Endothelial cell (in vitro differentiated cells): ENCODE measurements around the gene GDF2. TPM values are rescaled to one million over a fixed set of nuclear protein-coding genes. Genes with fewer than 3 reads are reported as not detected.

Experiments
- DNase-seq: peaks from one replicate; pipeline ENCODE4 v3.0.0; 2021; ENCODE audit warnings: low spot score
- H3K27ac Mint-ChIP-seq: one replicate; pipeline ENCODE4 v1.8.0; 2021; ENCODE audit warnings: mixed read lengths, inconsistent platforms; ENCODE audit not compliant: unreplicated experiment
- H3K27me3 Mint-ChIP-seq: one replicate; pipeline ENCODE4 v1.8.0; 2021; ENCODE audit warnings: mild to moderate bottlenecking, moderate library complexity, mixed read lengths, inconsistent platforms; ENCODE audit not compliant: unreplicated experiment
- H3K36me3 Mint-ChIP-seq: one replicate; pipeline ENCODE4 v1.8.0; 2021; ENCODE audit warnings: mild to moderate bottlenecking, low read depth, mixed read lengths, inconsistent platforms; ENCODE audit not compliant: unreplicated experiment
- H3K4me1 Mint-ChIP-seq: one replicate; pipeline ENCODE4 v1.8.0; 2021; ENCODE audit warnings: mild to moderate bottlenecking, mixed read lengths, inconsistent platforms; ENCODE audit not compliant: unreplicated experiment
- H3K4me3 Mint-ChIP-seq: one replicate; pipeline ENCODE4 v1.8.0; 2021; ENCODE audit warnings: mild to moderate bottlenecking, mixed read lengths, inconsistent platforms; ENCODE audit not compliant: unreplicated experiment
- H3K9me3 Mint-ChIP-seq: one replicate; pipeline ENCODE4 v1.8.0; 2021; ENCODE audit warnings: mixed read lengths, inconsistent platforms; ENCODE audit not compliant: unreplicated experiment
- total RNA-seq: library from RNA; stranded (reverse); fragmentation: NEBNext Ultra II Directional; extraction: Animal tissue kit (Norgen Biotek cat#: 25700); gene quantifications from one replicate; pipeline ENCODE4 v1.2.1, GENCODE V29; 2021; ENCODE audit not compliant: unreplicated experiment
- TF ChIP-seq, protein P1 (sequence below): fragments of 200-600 bp; sonication (generic); IDR thresholded peaks from one replicate; pipeline ENCODE4 v1.5.0; 2021; ENCODE audit warnings: antibody characterized with exemption; ENCODE audit not compliant: unreplicated experiment

Gene GDF2
- total RNA-seq, 1 donor from 2014 or later, result not detected

GRCh38 chr10:47330804-47331203, 8.6 kb downstream of the GDF2 start:
- Mint-ChIP-seq H3K27me3 (peaks cover under 1% of the 10 kb centered on the region), H3K9me3 (no peaks in the 10 kb centered on the region), H3K4me3 (no peak overlapping the region), H3K36me3 (no peaks in the 10 kb centered on the region), H3K4me1 (peaks cover 3% of the 10 kb centered on the region), H3K27ac (no peak overlapping the region)
- TF ChIP-seq, protein P1, sequence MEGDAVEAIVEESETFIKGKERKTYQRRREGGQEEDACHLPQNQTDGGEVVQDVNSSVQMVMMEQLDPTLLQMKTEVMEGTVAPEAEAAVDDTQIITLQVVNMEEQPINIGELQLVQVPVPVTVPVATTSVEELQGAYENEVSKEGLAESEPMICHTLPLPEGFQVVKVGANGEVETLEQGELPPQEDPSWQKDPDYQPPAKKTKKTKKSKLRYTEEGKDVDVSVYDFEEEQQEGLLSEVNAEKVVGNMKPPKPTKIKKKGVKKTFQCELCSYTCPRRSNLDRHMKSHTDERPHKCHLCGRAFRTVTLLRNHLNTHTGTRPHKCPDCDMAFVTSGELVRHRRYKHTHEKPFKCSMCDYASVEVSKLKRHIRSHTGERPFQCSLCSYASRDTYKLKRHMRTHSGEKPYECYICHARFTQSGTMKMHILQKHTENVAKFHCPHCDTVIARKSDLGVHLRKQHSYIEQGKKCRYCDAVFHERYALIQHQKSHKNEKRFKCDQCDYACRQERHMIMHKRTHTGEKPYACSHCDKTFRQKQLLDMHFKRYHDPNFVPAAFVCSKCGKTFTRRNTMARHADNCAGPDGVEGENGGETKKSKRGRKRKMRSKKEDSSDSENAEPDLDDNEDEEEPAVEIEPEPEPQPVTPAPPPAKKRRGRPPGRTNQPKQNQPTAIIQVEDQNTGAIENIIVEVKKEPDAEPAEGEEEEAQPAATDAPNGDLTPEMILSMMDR, result no peak
- DNase-seq, result no peak

GRCh38 chr10:47331491-47331890, 9.2 kb downstream of the GDF2 start:
- Mint-ChIP-seq H3K36me3 (no peaks in the 10 kb centered on the region), H3K4me1 (no peaks in the 10 kb centered on the region), H3K27me3 (no peaks in the 10 kb centered on the region), H3K27ac (no peak overlapping the region), H3K9me3 (no peaks in the 10 kb centered on the region), H3K4me3 (no peak overlapping the region)
- TF ChIP-seq, protein P1, result no peak
- no peak for DNase-seq

- no peaks in the 10 kb centered on the region for H3K9me3 Mint-ChIP-seq
- H3K27me3 Mint-ChIP-seq, result no peaks in the 10 kb centered on the region
- TF ChIP-seq, protein P1, result no peak
- H3K27ac Mint-ChIP-seq, result no peak overlapping the region
- H3K36me3 Mint-ChIP-seq, result no peaks in the 10 kb centered on the region
- peaks cover 1% of the 10 kb centered on the region for H3K4me1 Mint-ChIP-seq
- no peak for DNase-seq
- H3K4me3 Mint-ChIP-seq, result no peak overlapping the region
These were observed 9.7 kb downstream of the GDF2 start for GRCh38 chr10:47331954-47332353.

DNA sequence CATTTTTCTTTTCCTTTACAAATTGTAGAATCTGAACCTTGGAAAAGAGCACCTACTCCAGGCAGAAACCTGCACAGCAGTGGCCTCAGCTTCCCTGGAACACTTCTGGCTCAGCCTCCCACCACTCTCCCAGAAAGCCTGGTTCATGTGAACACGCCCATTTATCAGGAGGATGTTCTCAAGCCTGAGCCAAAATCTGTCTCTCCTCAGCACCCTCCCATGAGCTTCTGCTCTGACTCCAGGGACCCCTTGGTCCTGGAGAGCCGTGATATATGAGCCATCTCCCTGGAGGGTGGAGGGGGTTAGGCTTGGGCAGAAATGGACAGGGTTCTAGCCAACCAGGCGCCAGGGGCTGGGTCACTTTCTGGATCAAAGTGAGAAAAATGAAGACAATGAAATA, 10.1 kb downstream of the GDF2 start:
- DNase-seq, result no peak
- Mint-ChIP-seq H3K27me3 (no peaks in the 10 kb centered on the region), H3K27ac (no peak overlapping the region), H3K9me3 (no peaks in the 10 kb centered on the region), H3K4me1 (peaks cover 5% of the 10 kb centered on the region), H3K4me3 (no peak overlapping the region), H3K36me3 (no peaks in the 10 kb centered on the region)
- TF ChIP-seq, protein P1, result no peak

- Mint-ChIP-seq H3K27ac (no peak overlapping the region), H3K36me3 (no peaks in the 10 kb centered on the region), H3K4me3 (no peak overlapping the region), H3K27me3 (no peaks in the 10 kb centered on the region), H3K9me3 (no peaks in the 10 kb centered on the region), H3K4me1 (peaks cover 6% of the 10 kb centered on the region)
- DNase-seq, result no peak
- TF ChIP-seq, protein P1, result no peak
These were observed 10.7 kb downstream of the GDF2 start for GRCh38 chr10:47332946-47333345.
